IPS-20b (cell line): ENCODE measurements around the gene ZCCHC2.

ENCODE experiments used
- H3K27ac ChIP-seq: one replicate; pipeline ENCODE4 v1.5.1; 2013; ENCODE audit warnings: low read length
- H3K27me3 ChIP-seq: 2 replicates; pipeline ENCODE4 v1.6.1; 2013; ENCODE audit warnings: mild to moderate bottlenecking, low read length, inconsistent platforms; ENCODE audit not compliant: insufficient read depth
- H3K36me3 ChIP-seq: 2 replicates; pipeline ENCODE4 v1.6.1; 2013; ENCODE audit warnings: low read depth, mild to moderate bottlenecking, inconsistent platforms, low read length, moderate library complexity; ENCODE audit not compliant: insufficient read depth
- H3K4me1 ChIP-seq: 2 replicates; pipeline ENCODE4 v1.6.1; 2013; ENCODE audit warnings: mild to moderate bottlenecking, control low read depth, inconsistent platforms, low read length, moderate library complexity; ENCODE audit not compliant: insufficient read depth
- H3K4me3 ChIP-seq: 2 replicates; pipeline ENCODE4 v1.5.1; 2013; ENCODE audit warnings: mild to moderate bottlenecking, low read length, inconsistent platforms
- H3K9ac ChIP-seq: 2 replicates; pipeline ENCODE4 v1.6.1; 2013; ENCODE audit warnings: low read depth, mild to moderate bottlenecking, inconsistent platforms, low read length, moderate library complexity
- H3K9me3 ChIP-seq: 2 replicates; pipeline ENCODE4 v1.6.1; 2013; ENCODE audit warnings: mild to moderate bottlenecking, low read depth, low read length, inconsistent platforms; ENCODE audit not compliant: insufficient read depth

Gene ZCCHC2

DNA sequence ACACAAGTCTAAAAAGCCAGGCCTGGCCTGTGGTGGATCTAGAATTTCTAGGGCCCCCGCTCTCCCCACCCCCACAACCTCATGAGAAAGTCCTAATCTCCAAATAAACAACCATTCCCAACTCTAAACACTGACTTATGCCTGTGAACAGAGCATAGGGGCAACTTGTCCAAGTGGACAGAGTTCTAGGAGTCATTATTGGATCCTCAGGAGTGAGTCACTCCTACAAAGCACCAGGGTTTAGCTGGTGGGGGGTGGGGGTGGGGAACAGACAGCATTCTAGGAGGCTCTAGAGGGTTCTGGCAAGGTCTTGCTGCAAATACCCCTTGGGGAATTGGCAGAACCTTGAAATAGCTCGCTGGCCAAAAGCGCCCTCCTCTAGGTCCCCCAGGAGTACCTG lies 83.3 kb downstream of the ZCCHC2 start:
- Histone ChIP-seq H3K9ac (no peak overlapping the region), H3K9me3 (no peaks in the 10 kb centered on the region), H3K27me3 (peaks cover 4% of the 10 kb centered on the region; the same call in 1 of the 2 replicates), H3K4me1 (peaks cover 14% of the 10 kb centered on the region), H3K27ac (no peak overlapping the region), H3K4me3 (no peak overlapping the region), H3K36me3 (no peaks in the 10 kb centered on the region)

DNA sequence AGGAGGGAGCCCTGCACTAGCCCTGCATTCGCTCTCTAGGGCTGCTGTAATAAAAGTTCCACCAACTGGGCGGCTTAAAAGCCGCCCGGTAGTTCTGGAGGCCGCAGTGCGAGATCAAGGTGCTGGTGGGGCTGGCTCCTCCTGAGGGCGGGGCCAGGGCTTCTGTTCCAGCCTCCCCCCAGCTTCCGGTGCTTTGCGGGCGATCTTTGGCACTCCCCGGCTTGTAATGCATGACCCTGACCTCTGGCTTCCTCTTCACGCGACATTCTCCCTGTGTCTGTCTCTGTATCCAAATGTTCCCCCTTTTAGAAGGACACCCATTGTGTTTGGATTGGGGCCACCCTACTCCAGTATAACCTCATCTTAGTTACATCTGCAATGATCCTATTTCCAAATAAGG lies 84.5 kb downstream of the ZCCHC2 start:
- Histone ChIP-seq H3K9me3 (no peaks in the 10 kb centered on the region), H3K27ac (no peak overlapping the region), H3K9ac (no peak overlapping the region), H3K36me3 (no peaks in the 10 kb centered on the region), H3K4me3 (no peak overlapping the region), H3K27me3 (peaks cover 10% of the 10 kb centered on the region; the same call in 1 of the 2 replicates), H3K4me1 (peaks cover 20% of the 10 kb centered on the region)

DNA sequence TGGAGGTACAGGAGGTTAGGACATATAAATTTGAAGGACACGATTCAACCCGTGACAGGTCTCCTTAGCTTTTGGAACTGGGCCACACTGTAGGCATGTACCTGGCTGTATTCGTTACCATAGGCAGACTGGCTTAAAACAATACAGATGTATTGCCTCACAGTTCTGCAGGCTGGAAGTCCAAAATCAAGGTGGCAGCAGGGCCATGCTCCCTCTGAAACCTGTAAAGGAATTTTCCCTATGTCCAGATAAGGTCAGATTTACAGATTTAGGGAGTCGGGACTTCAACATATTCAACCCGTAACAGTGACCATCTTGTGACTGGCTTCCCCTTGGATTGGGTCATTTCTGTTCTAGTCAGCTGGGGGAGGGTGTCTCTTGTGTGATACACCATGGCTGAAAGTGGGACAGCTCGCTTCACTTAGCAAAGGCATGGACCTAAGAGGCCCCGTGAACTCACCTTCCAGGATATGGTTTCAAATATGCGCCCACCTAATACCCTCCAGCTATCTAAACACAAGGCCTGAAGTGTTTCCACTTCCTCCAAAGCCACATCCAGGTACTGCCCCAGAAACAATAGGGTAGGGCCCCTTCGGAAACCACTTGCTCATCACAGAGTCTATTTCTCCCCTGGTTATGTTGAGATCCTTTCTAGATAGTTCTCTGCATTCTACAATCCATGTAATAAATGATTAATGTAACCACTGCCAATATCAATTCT lies 85.0 kb downstream of the ZCCHC2 start:
- Histone ChIP-seq H3K4me3 (no peak overlapping the region), H3K27ac (no peak overlapping the region), H3K27me3 (peaks cover 10% of the 10 kb centered on the region; the same call in 1 of the 2 replicates), H3K9ac (no peak overlapping the region), H3K36me3 (no peaks in the 10 kb centered on the region), H3K9me3 (no peaks in the 10 kb centered on the region), H3K4me1 (peaks cover 20% of the 10 kb centered on the region)

DNA sequence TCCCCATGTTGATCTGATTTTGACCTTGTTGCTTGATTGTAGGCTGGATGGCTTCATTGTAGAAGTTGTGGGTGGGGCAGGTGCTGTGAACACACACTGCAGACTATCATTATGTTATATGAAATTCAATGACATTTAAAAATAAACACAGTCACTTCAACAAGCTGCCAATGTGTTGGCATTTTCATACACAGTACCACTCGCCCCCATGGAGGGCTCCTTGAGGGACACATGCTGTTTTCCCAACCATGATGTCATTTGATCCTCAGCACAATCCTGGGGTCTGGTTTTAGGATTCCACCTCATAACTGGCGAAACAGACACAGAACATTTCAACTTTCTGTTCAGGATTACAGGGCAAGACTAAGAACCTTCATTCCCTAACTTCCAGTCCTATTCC lies 86.9 kb downstream of the ZCCHC2 start:
- Histone ChIP-seq H3K27me3 (peaks cover 10% of the 10 kb centered on the region; the same call in 1 of the 2 replicates), H3K9me3 (no peaks in the 10 kb centered on the region), H3K4me3 (no peak overlapping the region), H3K4me1 (peaks cover 20% of the 10 kb centered on the region), H3K27ac (no peak overlapping the region), H3K9ac (no peak overlapping the region), H3K36me3 (no peaks in the 10 kb centered on the region)

DNA sequence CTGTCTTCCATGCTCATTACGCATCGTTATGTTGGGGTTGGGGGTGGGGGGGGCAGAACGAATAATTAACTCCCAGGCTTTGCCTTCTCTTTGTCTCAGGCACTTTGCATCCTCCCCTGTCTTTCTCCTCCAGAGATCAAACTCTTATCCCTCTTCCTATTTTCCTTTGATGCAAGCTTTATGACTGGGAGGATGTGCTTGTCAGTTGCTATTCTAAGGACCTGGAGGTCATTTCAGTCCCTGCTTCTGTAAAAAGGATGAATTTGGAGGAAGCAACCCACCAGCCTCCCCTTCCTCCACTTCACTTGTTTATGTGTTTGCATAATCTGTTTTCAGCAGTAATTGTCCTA lies 87.5 kb downstream of the ZCCHC2 start:
- H3K27ac ChIP-seq = no peak overlapping the region
- H3K36me3 ChIP-seq = no peaks in the 10 kb centered on the region
- peaks cover 10% of the 10 kb centered on the region; the same call in 1 of the 2 replicates for H3K27me3 ChIP-seq
- H3K4me3 ChIP-seq = peak overlapping the region; percentile 22; the same call in 1 of the 2 replicates
- no peaks in the 10 kb centered on the region for H3K9me3 ChIP-seq
- no peak overlapping the region; the same call in 1 of the 2 replicates for H3K9ac ChIP-seq
- peaks cover 20% of the 10 kb centered on the region for H3K4me1 ChIP-seq

DNA sequence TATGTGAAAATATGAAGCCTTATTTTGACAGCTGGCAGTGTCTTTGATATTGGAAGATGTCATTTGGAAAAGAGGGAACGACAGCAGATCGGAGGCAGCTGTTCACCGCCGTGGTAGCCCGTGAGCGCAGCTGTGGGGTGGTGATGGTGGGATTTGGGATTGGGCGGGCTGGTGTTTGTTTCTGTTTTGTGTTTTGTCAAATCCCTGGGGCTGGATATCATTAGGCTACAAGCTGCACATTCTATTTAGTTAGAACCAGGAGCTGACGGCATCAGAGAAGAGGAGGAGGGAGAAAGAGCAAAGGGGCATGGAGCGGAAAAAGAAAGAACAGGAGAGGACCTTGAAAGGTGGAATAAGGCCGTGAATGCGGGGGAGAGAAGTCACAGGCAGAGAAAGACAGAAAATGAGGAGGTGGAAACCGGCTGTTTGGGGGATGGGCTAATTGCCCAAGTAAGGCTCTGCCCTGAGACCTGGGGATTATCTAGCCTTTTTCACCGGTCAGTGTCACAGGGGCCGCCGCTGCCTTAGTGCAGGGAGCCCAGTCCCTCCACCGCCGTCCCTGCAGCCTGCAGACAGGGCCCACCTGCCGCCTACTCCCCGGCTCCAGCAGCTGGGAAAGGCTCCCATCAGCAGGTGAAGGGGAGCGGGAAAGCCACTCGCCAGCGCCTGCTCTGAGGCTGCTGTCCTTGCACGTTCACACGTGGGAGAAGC lies 88.0 kb downstream of the ZCCHC2 start:
- Histone ChIP-seq H3K4me1 (peaks cover 20% of the 10 kb centered on the region), H3K36me3 (no peaks in the 10 kb centered on the region), H3K27me3 (peaks cover 10% of the 10 kb centered on the region; the same call in 1 of the 2 replicates), H3K4me3 (peak overlapping the region; percentile 22; the same call in 1 of the 2 replicates), H3K9ac (no peak overlapping the region; the same call in 1 of the 2 replicates), H3K27ac (no peak overlapping the region), H3K9me3 (no peaks in the 10 kb centered on the region)

DNA sequence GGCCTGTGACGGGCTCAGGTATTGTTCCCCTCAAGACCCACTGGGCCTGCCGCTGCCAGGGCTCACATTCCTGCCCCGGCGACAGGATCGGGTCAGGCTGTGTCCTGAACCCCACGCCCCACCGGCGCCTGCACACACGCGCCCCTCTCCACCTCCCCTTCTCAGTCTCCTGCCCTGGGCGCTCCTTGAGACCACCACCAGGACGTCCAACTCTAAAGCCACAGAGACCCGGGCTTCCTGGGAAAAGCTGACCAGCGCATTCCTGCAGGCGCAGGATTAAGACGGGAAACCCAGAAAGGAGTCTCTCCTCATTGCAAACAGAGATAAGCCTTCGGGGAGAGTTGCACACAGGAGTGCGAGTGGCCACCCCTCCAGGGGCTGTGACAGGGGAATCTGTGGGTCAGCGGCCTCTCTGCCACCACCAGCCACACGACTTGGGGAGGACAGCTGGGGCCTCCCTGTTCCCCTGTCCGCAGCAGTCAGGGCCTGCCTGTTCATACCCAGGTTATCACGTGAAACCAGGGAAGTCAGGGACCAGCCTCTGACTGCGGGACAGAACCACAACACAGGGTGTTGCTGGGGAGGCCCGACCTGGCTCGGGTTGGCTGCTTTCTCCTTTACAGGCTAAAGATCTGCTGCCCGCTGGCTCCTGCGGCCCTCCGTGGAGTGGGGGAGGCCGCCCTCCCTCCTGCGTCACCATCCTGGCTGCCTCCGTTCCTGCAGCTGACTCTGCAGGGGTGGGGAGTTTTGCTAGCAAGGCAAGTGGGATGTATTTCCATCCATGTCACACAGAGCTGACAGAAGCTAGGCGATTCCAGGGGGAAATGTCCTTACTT lies 88.8 kb downstream of the ZCCHC2 start:
- H3K9ac ChIP-seq = no peak overlapping the region
- no peaks in the 10 kb centered on the region for H3K9me3 ChIP-seq
- peaks cover 20% of the 10 kb centered on the region for H3K4me1 ChIP-seq
- H3K4me3 ChIP-seq = no peak overlapping the region; the same call in 1 of the 2 replicates
- peaks cover 10% of the 10 kb centered on the region; the same call in 1 of the 2 replicates for H3K27me3 ChIP-seq
- H3K36me3 ChIP-seq = no peaks in the 10 kb centered on the region
- H3K27ac ChIP-seq = no peak overlapping the region

DNA sequence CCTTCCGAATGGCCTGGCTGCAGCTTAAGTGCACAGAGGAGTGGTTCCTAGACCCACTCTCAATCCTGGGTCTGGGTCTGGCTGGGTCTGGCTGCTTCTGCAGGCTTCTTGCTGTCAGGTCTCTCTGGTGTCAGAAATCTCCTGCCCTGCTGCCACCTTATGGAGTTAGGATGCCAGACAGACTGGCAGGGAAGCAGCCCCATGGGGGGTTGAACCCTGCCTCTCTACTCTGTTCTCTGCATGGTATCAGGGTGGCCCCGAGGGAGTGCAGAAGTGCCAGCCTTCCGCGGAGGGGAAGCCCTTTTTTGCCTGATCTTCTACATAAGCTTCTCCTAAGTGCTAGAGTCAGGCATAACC lies 89.4 kb downstream of the ZCCHC2 start:
- H3K9me3 ChIP-seq = no peaks in the 10 kb centered on the region
- H3K27me3 ChIP-seq = peaks cover 10% of the 10 kb centered on the region; the same call in 1 of the 2 replicates
- H3K36me3 ChIP-seq = no peaks in the 10 kb centered on the region
- H3K27ac ChIP-seq = no peak overlapping the region
- H3K4me1 ChIP-seq = peaks cover 20% of the 10 kb centered on the region
- H3K4me3 ChIP-seq = no peak overlapping the region
- H3K9ac ChIP-seq = no peak overlapping the region

DNA sequence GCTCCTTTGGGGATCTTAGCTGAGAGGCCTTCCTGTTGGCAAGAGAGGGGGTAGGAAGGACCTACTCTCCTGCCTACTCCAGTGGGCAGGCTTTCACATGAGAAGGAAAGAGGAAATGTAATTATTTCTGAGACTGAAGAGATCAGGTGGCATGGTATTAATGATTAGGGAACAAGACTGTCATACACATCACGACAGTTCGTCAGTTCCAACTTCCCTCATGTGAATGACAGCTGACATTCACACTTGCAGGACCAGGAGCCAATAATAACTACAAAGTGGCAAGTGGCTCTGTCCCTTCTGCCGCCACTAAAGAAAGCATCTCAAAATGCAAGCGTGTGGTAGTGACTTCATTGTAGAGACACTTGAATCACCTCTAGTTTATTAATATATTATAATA lies 90.0 kb downstream of the ZCCHC2 start:
- H3K27ac ChIP-seq = no peak overlapping the region
- no peak overlapping the region for H3K9ac ChIP-seq
- peaks cover 20% of the 10 kb centered on the region for H3K4me1 ChIP-seq
- peaks cover 10% of the 10 kb centered on the region; the same call in 1 of the 2 replicates for H3K27me3 ChIP-seq
- H3K9me3 ChIP-seq = no peaks in the 10 kb centered on the region
- H3K4me3 ChIP-seq = no peak overlapping the region
- no peaks in the 10 kb centered on the region for H3K36me3 ChIP-seq

DNA sequence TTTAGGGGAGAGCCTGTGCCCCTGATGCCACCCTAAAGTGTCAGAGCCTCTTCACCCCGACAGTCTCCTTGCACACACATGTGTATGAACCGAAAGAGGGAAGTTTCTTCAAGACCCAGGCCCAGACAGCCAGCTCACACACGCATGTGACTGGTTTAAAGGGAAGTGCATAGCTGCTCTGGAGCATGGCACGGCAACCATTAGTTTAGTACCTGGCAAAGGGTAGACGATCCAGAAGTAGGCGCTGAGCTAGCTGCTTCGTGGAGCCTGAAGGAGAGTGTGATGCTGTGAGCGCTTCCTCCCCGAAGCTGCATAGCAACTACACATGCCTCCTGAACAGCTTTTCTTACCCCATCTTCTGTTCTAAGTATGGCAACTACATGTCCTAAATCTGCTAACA lies 91.7 kb downstream of the ZCCHC2 start:
- no peaks in the 10 kb centered on the region for H3K36me3 ChIP-seq
- H3K9ac ChIP-seq = no peak overlapping the region
- H3K9me3 ChIP-seq = no peaks in the 10 kb centered on the region
- H3K27ac ChIP-seq = no peak overlapping the region
- peaks cover 20% of the 10 kb centered on the region for H3K4me1 ChIP-seq
- H3K27me3 ChIP-seq = peaks cover 10% of the 10 kb centered on the region; the same call in 1 of the 2 replicates
- no peak overlapping the region for H3K4me3 ChIP-seq

GRCh38 chr18:62616331-62616805 lies 93.5 kb downstream of the ZCCHC2 start:
- Histone ChIP-seq H3K27ac (no peak overlapping the region), H3K27me3 (peaks cover 9% of the 10 kb centered on the region; the same call in 1 of the 2 replicates), H3K9ac (no peak overlapping the region), H3K4me3 (no peak overlapping the region), H3K36me3 (no peaks in the 10 kb centered on the region), H3K4me1 (peaks cover 4% of the 10 kb centered on the region; the same call in 1 of the 2 replicates), H3K9me3 (no peaks in the 10 kb centered on the region)
